Naive thymus-derived CD4-positive, alpha-beta T cell (primary cell): ENCODE measurements around the gene PRH1. TPM values are rescaled to one million over a fixed set of nuclear protein-coding genes. Genes with fewer than 3 reads are reported as not detected.

Experiments used
- ATAC-seq: fragments of 150-1000 bp; cut with Tn5 transposase; 2 replicates; pipeline ENCODE4 v1.10.0; 2021; ENCODE audit warnings: mild to moderate bottlenecking, moderate library complexity
- CTCF ChIA-PET: fragments of 350-600 bp; sonication (Branson Sonifier 250); formaldehyde crosslinking; loops from one replicate; lab custom pipeline; 2021; ENCODE audit warnings: antibody characterized with exemption; lab: Charles Lee
- POLR2A ChIA-PET: fragments of 350-600 bp; sonication (Branson Sonifier 250); formaldehyde crosslinking; loops from one replicate; lab custom pipeline; 2021; ENCODE audit warnings: antibody characterized with exemption, inconsistent platforms; lab: Charles Lee
- DNase-seq, 9 donors: peaks; one replicate each; pipeline versions ENCODE4 v3.0.0 to v3.0.0-alpha.2; 2020 to 2022; ENCODE audit warnings: mixed read lengths in 1 of 9
- H3K27ac ChIP-seq: one replicate; pipeline ENCODE4 v1.7.0; 2013; ENCODE audit warnings: mild to moderate bottlenecking, low read depth, low read length, moderate library complexity
- H3K27me3 ChIP-seq, 2 donors: one replicate each; pipeline ENCODE4 v1.7.0; 2013; ENCODE audit warnings: low read length in 2 of 2, mild to moderate bottlenecking in 2 of 2, moderate library complexity in 2 of 2; ENCODE audit not compliant: control insufficient read depth in 2 of 2, insufficient read depth in 2 of 2
- H3K36me3 ChIP-seq, 3 experiments: 1 replicate in 2 of 3; 2 replicates in 1 of 3; pipeline ENCODE4 v1.7.0; 2013; ENCODE audit warnings: low read length in 3 of 3, mild to moderate bottlenecking in 3 of 3, moderate library complexity in 1 of 3; ENCODE audit not compliant: insufficient read depth in 3 of 3, control insufficient read depth in 2 of 3
- H3K4me1 ChIP-seq, 2 donors: one replicate each; pipeline ENCODE4 v1.7.0; 2013; ENCODE audit warnings: low read length in 2 of 2, mild to moderate bottlenecking in 2 of 2, moderate library complexity in 1 of 2; ENCODE audit not compliant: control insufficient read depth in 2 of 2, insufficient read depth in 2 of 2
- H3K4me3 ChIP-seq: 2 replicates; pipeline ENCODE4 v1.7.0; 2013; ENCODE audit warnings: mild to moderate bottlenecking, low read length
- H3K9me3 ChIP-seq, 3 experiments: 1 replicate in 2 of 3; 2 replicates in 1 of 3; pipeline ENCODE4 v1.7.0; 2013; ENCODE audit warnings: low read length in 3 of 3; ENCODE audit not compliant: control insufficient read depth in 2 of 3
- H3K27ac Mint-ChIP-seq, 9 donors: one replicate each; pipeline ENCODE4 v1.8.0; 2020 to 2022; ENCODE audit warnings: mixed read lengths in 9 of 9, mild to moderate bottlenecking in 8 of 9, moderate library complexity in 5 of 9, inconsistent platforms in 2 of 9
- H3K27me3 Mint-ChIP-seq, 5 donors: one replicate each; pipeline ENCODE4 v1.8.0; 2021 to 2022; ENCODE audit warnings: mixed read lengths in 5 of 5, mild to moderate bottlenecking in 1 of 5
- H3K36me3 Mint-ChIP-seq, 5 donors: one replicate each; pipeline ENCODE4 v1.8.0; 2020 to 2022; ENCODE audit warnings: mixed read lengths in 5 of 5, mild to moderate bottlenecking in 3 of 5, inconsistent platforms in 1 of 5
- H3K4me1 Mint-ChIP-seq, 7 donors: one replicate each; pipeline ENCODE4 v1.8.0; 2020 to 2022; ENCODE audit warnings: mixed read lengths in 7 of 7, mild to moderate bottlenecking in 3 of 7, inconsistent platforms in 1 of 7
- H3K4me3 Mint-ChIP-seq, 10 donors: one replicate each; pipeline ENCODE4 v1.8.0; 2020 to 2022; ENCODE audit warnings: mild to moderate bottlenecking in 10 of 10, mixed read lengths in 10 of 10, moderate library complexity in 6 of 10, inconsistent platforms in 2 of 10
- H3K9me3 Mint-ChIP-seq, 11 donors: one replicate each; pipeline ENCODE4 v1.8.0; 2020 to 2022; ENCODE audit warnings: mixed read lengths in 11 of 11, mild to moderate bottlenecking in 4 of 11, inconsistent platforms in 1 of 11, moderate library complexity in 1 of 11
- intact Hi-C, 2 donors: fragments of 100-400 bp; cut with micrococcal nuclease; formaldehyde crosslinking; loops; one replicate each; pipeline ENCODE4 v1.15.1; 2023
- polyA plus RNA-seq, 2 donors: library from polyadenylated mRNA; unstranded; fragments of 300-500 nt; fragmentation: Illumina TruSeq; gene quantifications; one replicate each; pipeline ENCODE4 v1.2.3, GENCODE V29; 2021
- total RNA-seq, 6 experiments: library from RNA in 5 of 6; stranded (reverse) in 5 of 6; gene quantifications; 1 replicate in 5 of 6; 2 replicates in 1 of 6; pipeline ENCODE4 v1.2.3 and lab custom pipeline; 2021 to 2026

Gene PRH1
- total and polyA plus RNA-seq, 7 experiments from 2014 or later = 7.9 to 37.8 (median 27.0) TPM

- intact Hi-C loops = no loop called here
- Mint-ChIP-seq H3K4me1 (no peaks in the 10 kb centered on the region), H3K4me3 (no peak overlapping the region), H3K27me3 (no peaks in the 10 kb centered on the region), H3K36me3 (peaks cover 13 to 69% (median 50%) of the 10 kb centered on the region in 5 donors), H3K9me3 (peaks cover 0 to 58% (median 26%) of the 10 kb centered on the region in 11 donors), H3K27ac (no peak overlapping the region)
- no peak overlapping the region for H3K27ac ChIP-seq
- H3K4me1 ChIP-seq = no peaks in the 10 kb centered on the region
- H3K9me3 ChIP-seq = peaks cover 0 to 17% (median 0%) of the 10 kb centered on the region in 3 experiments
- CTCF ChIA-PET = no interaction called here
- H3K36me3 ChIP-seq = no peaks in the 10 kb centered on the region
- H3K4me3 ChIP-seq = no peak overlapping the region
- POLR2A ChIA-PET = interaction anchor here (0.6 kb wide), 1 partner anchor 520 kb away, joined by 4 read pairs; no protein-coding TSS in a partner anchor
- DNase-seq (no peak), ATAC-seq (no peak)
- no peaks in the 10 kb centered on the region for H3K27me3 ChIP-seq
Observed at GRCh38 chr12:10904686-10905085, 20.6 kb upstream of the PRH1 start.

GRCh38 chr12:10901427-10901826 lies 17.4 kb upstream of the PRH1 start:
- DNase-seq (no peak), ATAC-seq (no peak)
- Mint-ChIP-seq H3K4me3 (no peak overlapping the region), H3K9me3 (peaks cover 0 to 50% (median 28%) of the 10 kb centered on the region in 11 donors), H3K27me3 (no peaks in the 10 kb centered on the region), H3K4me1 (peaks cover 0 to 4% (median 0%) of the 10 kb centered on the region in 7 donors), H3K27ac (no peak overlapping the region), H3K36me3 (peaks cover 12 to 57% (median 53%) of the 10 kb centered on the region in 5 donors)
- CTCF ChIA-PET = no interaction called here
- Histone ChIP-seq H3K4me1 (no peaks in the 10 kb centered on the region), H3K36me3 (no peaks in the 10 kb centered on the region), H3K4me3 (no peak overlapping the region), H3K9me3 (peaks cover 0 to 17% (median 0%) of the 10 kb centered on the region in 3 experiments), H3K27me3 (no peaks in the 10 kb centered on the region), H3K27ac (no peak overlapping the region)
- intact Hi-C loops = no loop called here
- POLR2A ChIA-PET = no interaction called here

GRCh38 chr12:10900972-10901371 lies 16.9 kb upstream of the PRH1 start:
- ChIA-PET POLR2A (no interaction called here), CTCF (no interaction called here)
- peak overlapping the region in 1 of 9 donors; percentile 72 for H3K27ac Mint-ChIP-seq
- H3K27me3 ChIP-seq = no peaks in the 10 kb centered on the region
- H3K27me3 Mint-ChIP-seq = no peaks in the 10 kb centered on the region
- H3K4me3 ChIP-seq = no peak overlapping the region
- peaks cover 0 to 4% (median 0%) of the 10 kb centered on the region in 7 donors for H3K4me1 Mint-ChIP-seq
- H3K36me3 Mint-ChIP-seq = peaks cover 12 to 57% (median 52%) of the 10 kb centered on the region in 5 donors
- no peak overlapping the region for H3K4me3 Mint-ChIP-seq
- H3K9me3 ChIP-seq = peaks cover 0 to 17% (median 0%) of the 10 kb centered on the region in 3 experiments
- no peaks in the 10 kb centered on the region for H3K36me3 ChIP-seq
- DNase-seq = no peak
- no peaks in the 10 kb centered on the region for H3K4me1 ChIP-seq
- no peak for ATAC-seq
- H3K9me3 Mint-ChIP-seq = peaks cover 0 to 46% (median 28%) of the 10 kb centered on the region in 11 donors
- H3K27ac ChIP-seq = no peak overlapping the region
- intact Hi-C loops = no loop called here

GRCh38 chr12:10900530-10900929 lies 16.5 kb upstream of the PRH1 start:
- no peaks in the 10 kb centered on the region for H3K27me3 Mint-ChIP-seq

GRCh38 chr12:10896854-10897253 lies 12.8 kb upstream of the PRH1 start:
- Mint-ChIP-seq H3K4me3 (no peak overlapping the region), H3K9me3 (peaks cover 0 to 5% (median 3%) of the 10 kb centered on the region in 11 donors), H3K36me3 (peaks cover 9 to 53% (median 39%) of the 10 kb centered on the region in 5 donors), H3K27ac (no peak overlapping the region), H3K27me3 (no peaks in the 10 kb centered on the region), H3K4me1 (peaks cover 0 to 4% (median 0%) of the 10 kb centered on the region in 7 donors)
- H3K27ac ChIP-seq = no peak overlapping the region
- DNase-seq (no peak), ATAC-seq (no peak)
- no peaks in the 10 kb centered on the region for H3K4me1 ChIP-seq
- ChIA-PET CTCF (no interaction called here), POLR2A (no interaction called here)
- no peaks in the 10 kb centered on the region for H3K36me3 ChIP-seq
- H3K4me3 ChIP-seq = no peak overlapping the region
- H3K9me3 ChIP-seq = no peaks in the 10 kb centered on the region
- intact Hi-C loops = no loop called here
- no peaks in the 10 kb centered on the region for H3K27me3 ChIP-seq

More at GRCh38 chr12:10900530-10900929, 16.5 kb upstream of the PRH1 start:
- Histone ChIP-seq H3K27ac (no peak overlapping the region), H3K27me3 (no peaks in the 10 kb centered on the region), H3K36me3 (no peaks in the 10 kb centered on the region), H3K4me1 (no peaks in the 10 kb centered on the region), H3K9me3 (peaks cover 0 to 17% (median 0%) of the 10 kb centered on the region in 3 experiments), H3K4me3 (no peak overlapping the region)
- Mint-ChIP-seq H3K36me3 (peaks cover 12 to 55% (median 47%) of the 10 kb centered on the region in 5 donors), H3K4me1 (peaks cover 0 to 4% (median 0%) of the 10 kb centered on the region in 7 donors), H3K27ac (no peak overlapping the region), H3K9me3 (peaks cover 0 to 42% (median 28%) of the 10 kb centered on the region in 11 donors), H3K4me3 (no peak overlapping the region)
- DNase-seq (no peak), ATAC-seq (no peak)
- intact Hi-C loops = no loop called here
- ChIA-PET POLR2A (no interaction called here), CTCF (no interaction called here)

GRCh38 chr12:10891937-10892336 lies 7.9 kb upstream of the PRH1 start:
- Mint-ChIP-seq H3K36me3 (peaks cover 5 to 44% (median 33%) of the 10 kb centered on the region in 5 donors), H3K9me3 (no peaks in the 10 kb centered on the region), H3K27me3 (no peaks in the 10 kb centered on the region), H3K4me1 (peaks cover 0 to 2% (median 0%) of the 10 kb centered on the region in 7 donors), H3K4me3 (no peak overlapping the region), H3K27ac (peak overlapping the region in 1 of 9 donors; percentile 21)
- Histone ChIP-seq H3K4me1 (no peaks in the 10 kb centered on the region), H3K27ac (no peak overlapping the region), H3K27me3 (no peaks in the 10 kb centered on the region), H3K36me3 (no peaks in the 10 kb centered on the region), H3K4me3 (no peak overlapping the region), H3K9me3 (no peaks in the 10 kb centered on the region)
- no peak for ATAC-seq
- DNase-seq = no peak
- ChIA-PET CTCF (no interaction called here), POLR2A (no interaction called here)
- intact Hi-C loops = no loop called here

GRCh38 chr12:10889226-10889625 lies 5.2 kb upstream of the PRH1 start:
- intact Hi-C loops = no loop called here
- Histone ChIP-seq H3K9me3 (no peaks in the 10 kb centered on the region), H3K4me1 (no peaks in the 10 kb centered on the region), H3K27me3 (no peaks in the 10 kb centered on the region), H3K4me3 (no peak overlapping the region), H3K36me3 (no peaks in the 10 kb centered on the region), H3K27ac (no peak overlapping the region)
- peaks cover 0 to 38% (median 34%) of the 10 kb centered on the region in 5 donors for H3K36me3 Mint-ChIP-seq
- H3K4me3 Mint-ChIP-seq = no peak overlapping the region
- H3K4me1 Mint-ChIP-seq = peaks cover 0 to 9% (median 0%) of the 10 kb centered on the region in 7 donors
- no peaks in the 10 kb centered on the region for H3K9me3 Mint-ChIP-seq
- CTCF ChIA-PET = no interaction called here
- POLR2A ChIA-PET = no interaction called here
- H3K27me3 Mint-ChIP-seq = no peaks in the 10 kb centered on the region
- no peak overlapping the region for H3K27ac Mint-ChIP-seq
- DNase-seq (no peak), ATAC-seq (no peak)
